ENCODE data around the gene PITPNM2. TPM values are rescaled to one million over a fixed set of nuclear protein-coding genes. Genes with fewer than 3 reads are reported as not detected.

Gene PITPNM2
- polyA plus RNA-seq, 1 donor (not counting 4 experiments of a cell fraction or from before 2014, with no cell fraction given) = 1.4 TPM

GRCh38 chr12:123102781-123103503 is 47.9 kb downstream of the PITPNM2 start:
- no peak overlapping the region for H3K4me3 ChIP-seq (ENCODE audit: control insufficient read depth in 2 of 3, extremely low read depth in 1 of 3, insufficient read depth in 2 of 3, low read depth in 1 of 3, low read length in 3 of 3)
- H3K9me1 ChIP-seq (ENCODE audit: control insufficient read depth, extremely low read depth, insufficient read depth, low read length) = no peaks in the 10 kb centered on the region
- H3K4me1 ChIP-seq (ENCODE audit: control insufficient read depth, extremely low read depth, insufficient read depth, low read length) = no peaks in the 10 kb centered on the region
- DNase-seq (ENCODE audit: low read depth, low spot score) (no peak), FAIRE-seq (no peak)
- no peak overlapping the region for H3K9ac ChIP-seq (ENCODE audit: control insufficient read depth, extremely low read depth, insufficient read depth, low read length)
- no peaks in the 10 kb centered on the region for H3K79me2 ChIP-seq (ENCODE audit: control insufficient read depth, insufficient read depth, low read length)
- TF ChIP-seq CTCF (optimal IDR thresholded peaks at IDR 0.05 in 1 of 3, IDR thresholded peaks at IDR 0.05 in 1 of 3, conservative IDR thresholded peaks at IDR 0.05 in 1 of 3; ENCODE audit: extremely low read depth in 1 of 3, insufficient read depth in 2 of 3, low read length in 3 of 3) (no peak), EZH2 (IDR thresholded peaks at IDR 0.05; ENCODE audit: low read length) (no peak)
- no peak overlapping the region for H3K4me2 ChIP-seq (ENCODE audit: control insufficient read depth, extremely low read depth, insufficient read depth, low read depth, low read length)
- H3K27me3 ChIP-seq (ENCODE audit: control insufficient read depth, extremely low read depth, insufficient read depth, low read length) = no peaks in the 10 kb centered on the region
- no peaks in the 10 kb centered on the region for H3K9me3 ChIP-seq (ENCODE audit: control insufficient read depth, low read depth, low read length)
- H3K27ac ChIP-seq (ENCODE audit: control insufficient read depth, insufficient read depth, low read length) = no peak overlapping the region
- dilution Hi-C loops (cut with MboI; ENCODE audit: extremely low pct_ligation_motif_present, low sequenced_read_pairs) = no loop called here
- H2AFZ ChIP-seq (ENCODE audit: control insufficient read depth, low read length) = no peak overlapping the region
- peaks cover 0 to 4% of the 10 kb centered on the region in 2 experiments for H3K36me3 ChIP-seq (ENCODE audit: control insufficient read depth in 2 of 2, extremely low read depth in 1 of 2, insufficient read depth in 2 of 2, low read length in 2 of 2)
- no peaks in the 10 kb centered on the region for H4K20me1 ChIP-seq (ENCODE audit: control insufficient read depth, extremely low read depth, insufficient read depth, low read length)

- Histone ChIP-seq H4K20me1 (ENCODE audit: control insufficient read depth, extremely low read depth, insufficient read depth, low read length) (no peaks in the 10 kb centered on the region), H3K4me1 (ENCODE audit: control insufficient read depth, extremely low read depth, insufficient read depth, low read length) (no peaks in the 10 kb centered on the region), H3K9ac (ENCODE audit: control insufficient read depth, extremely low read depth, insufficient read depth, low read length) (no peak overlapping the region), H3K27ac (ENCODE audit: control insufficient read depth, insufficient read depth, low read length) (no peak overlapping the region), H3K36me3 (ENCODE audit: control insufficient read depth in 2 of 2, extremely low read depth in 1 of 2, insufficient read depth in 2 of 2, low read length in 2 of 2) (peaks cover 0 to 4% of the 10 kb centered on the region in 2 experiments), H2AFZ (ENCODE audit: control insufficient read depth, low read length) (no peak overlapping the region), H3K9me1 (ENCODE audit: control insufficient read depth, extremely low read depth, insufficient read depth, low read length) (no peaks in the 10 kb centered on the region), H3K79me2 (ENCODE audit: control insufficient read depth, insufficient read depth, low read length) (no peaks in the 10 kb centered on the region), H3K4me3 (ENCODE audit: control insufficient read depth in 2 of 3, extremely low read depth in 1 of 3, insufficient read depth in 2 of 3, low read depth in 1 of 3, low read length in 3 of 3) (no peak overlapping the region), H3K9me3 (ENCODE audit: control insufficient read depth, low read depth, low read length) (no peaks in the 10 kb centered on the region), H3K27me3 (ENCODE audit: control insufficient read depth, extremely low read depth, insufficient read depth, low read length) (no peaks in the 10 kb centered on the region), H3K4me2 (ENCODE audit: control insufficient read depth, extremely low read depth, insufficient read depth, low read depth, low read length) (no peak overlapping the region)
- DNase-seq (ENCODE audit: low read depth, low spot score) (no peak), FAIRE-seq (no peak)
- dilution Hi-C loops (cut with MboI; ENCODE audit: extremely low pct_ligation_motif_present, low sequenced_read_pairs) = no loop called here
- TF ChIP-seq EZH2 (IDR thresholded peaks at IDR 0.05; ENCODE audit: low read length) = no peak
- TF ChIP-seq CTCF (optimal IDR thresholded peaks at IDR 0.05 in 1 of 3, IDR thresholded peaks at IDR 0.05 in 1 of 3, conservative IDR thresholded peaks at IDR 0.05 in 1 of 3; ENCODE audit: extremely low read depth in 1 of 3, insufficient read depth in 2 of 3, low read length in 3 of 3) = no peak
These were observed 48.5 kb downstream of the PITPNM2 start for GRCh38 chr12:123102366-123102765.
